Stimulated activated CD8-positive, alpha-beta memory T cell treated with anti-CD3 and anti-CD28 coated beads, Interleukin-7, amount 100 ng/mL, for 48 hours (primary cell): ENCODE data around the gene PEX14.
A peak's percentile ranks its signal among the peaks of the same experiment; 100 is the strongest.
"Not testable (repeated sequence)": the region's sequence is repeated elsewhere in the genome, so short reads cannot be mapped to it uniquely, and the experiment has no call there.

Source experiments
- DNase-seq, 2 donors: peaks; one replicate each; pipeline ENCODE4 v3.0.0-alpha.2; 2020; ENCODE audit warnings: low read depth in 1 of 2; ENCODE audit errors: extremely low read depth in 1 of 2

PEX14 gene

DNA sequence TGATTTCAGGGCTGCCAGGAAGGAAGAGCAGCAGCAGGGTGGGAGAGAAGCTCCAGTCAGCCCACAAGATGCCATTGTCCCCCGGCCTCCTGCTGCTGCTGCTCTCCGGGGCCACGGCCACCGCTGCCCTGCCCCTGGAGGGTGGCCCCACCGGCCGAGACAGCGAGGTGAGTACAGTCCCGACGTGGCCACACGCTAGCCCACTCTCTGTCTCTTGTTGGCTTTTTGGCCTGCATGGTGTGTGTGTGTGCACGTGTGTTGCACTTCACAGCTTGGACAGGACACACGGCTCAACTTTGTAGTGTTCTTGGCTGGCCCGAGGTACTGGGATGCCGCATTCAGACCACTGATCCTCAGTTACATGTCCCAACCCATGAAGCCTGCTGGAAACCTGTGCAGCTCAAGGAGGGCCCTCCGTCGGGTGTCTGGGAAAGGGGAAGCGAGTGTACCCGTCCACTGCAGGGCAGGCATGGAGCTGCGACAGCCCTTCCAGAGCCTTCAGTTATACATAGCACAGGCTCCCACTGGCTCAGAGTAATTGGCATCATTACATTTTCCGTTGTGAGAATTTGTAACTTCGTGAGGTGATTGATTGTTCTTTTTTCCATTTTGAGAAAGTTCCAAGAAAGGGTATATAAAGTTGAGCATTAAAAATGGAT lies 24.5 kb upstream of the PEX14 start:
- no peak for DNase-seq

DNA sequence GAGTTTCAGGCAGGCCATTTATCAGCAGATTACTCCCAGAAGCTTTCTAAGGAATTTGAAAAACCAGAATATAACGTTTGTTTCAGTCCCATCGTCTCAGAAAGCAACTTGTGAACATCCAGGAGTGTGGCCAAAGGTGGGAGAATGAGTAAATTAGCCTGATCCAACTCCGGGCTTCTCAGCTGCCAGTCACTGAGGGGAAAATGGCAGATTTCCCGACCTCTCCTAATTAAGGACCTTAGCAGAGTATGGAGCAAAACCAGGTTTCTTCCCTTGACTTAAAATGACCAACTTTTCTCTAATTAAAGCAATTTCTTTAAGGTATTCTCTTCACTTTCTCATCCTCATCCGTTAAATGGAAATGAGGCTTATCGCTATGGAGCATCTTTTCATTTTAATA lies 23.9 kb upstream of the PEX14 start:
- DNase-seq = no peak

DNA sequence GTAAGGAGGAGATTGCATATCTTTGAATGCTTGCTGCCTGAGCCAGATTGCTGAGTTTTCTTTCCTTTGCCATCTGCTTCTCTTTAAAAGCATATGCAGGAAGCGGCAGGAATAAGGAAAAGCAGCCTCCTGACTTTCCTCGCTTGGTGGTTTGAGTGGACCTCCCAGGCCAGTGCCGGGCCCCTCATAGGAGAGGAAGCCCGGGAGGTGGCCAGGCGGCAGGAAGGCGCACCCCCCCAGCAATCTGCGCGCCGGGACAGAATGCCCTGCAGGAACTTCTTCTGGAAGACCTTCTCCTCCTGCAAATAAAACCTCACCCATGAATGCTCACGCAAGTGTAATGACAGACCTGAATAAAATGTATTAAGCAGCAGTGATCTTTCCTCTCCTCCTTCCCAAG lies 23.5 kb upstream of the PEX14 start:
- no peak for DNase-seq

DNA sequence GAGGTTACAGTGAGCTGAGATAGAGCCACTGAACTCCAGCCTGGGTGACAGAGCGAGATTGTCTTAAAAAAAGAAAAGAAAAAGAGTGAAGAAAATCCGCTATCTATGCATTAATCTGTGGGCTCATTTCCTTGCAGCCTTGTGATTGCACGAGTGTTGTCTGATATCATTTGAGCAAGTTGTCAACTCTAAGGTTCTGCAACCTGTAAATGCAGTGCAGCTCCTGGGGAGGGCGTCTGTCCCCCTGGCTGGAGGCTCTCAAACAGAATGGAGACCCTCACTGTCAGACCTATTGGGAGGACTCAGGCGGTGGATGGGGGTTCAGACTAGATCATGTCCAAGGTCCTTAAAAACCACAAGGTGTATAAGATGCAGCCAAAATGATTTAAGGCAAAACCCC lies 18.7 kb upstream of the PEX14 start:
- no peak for DNase-seq

DNA sequence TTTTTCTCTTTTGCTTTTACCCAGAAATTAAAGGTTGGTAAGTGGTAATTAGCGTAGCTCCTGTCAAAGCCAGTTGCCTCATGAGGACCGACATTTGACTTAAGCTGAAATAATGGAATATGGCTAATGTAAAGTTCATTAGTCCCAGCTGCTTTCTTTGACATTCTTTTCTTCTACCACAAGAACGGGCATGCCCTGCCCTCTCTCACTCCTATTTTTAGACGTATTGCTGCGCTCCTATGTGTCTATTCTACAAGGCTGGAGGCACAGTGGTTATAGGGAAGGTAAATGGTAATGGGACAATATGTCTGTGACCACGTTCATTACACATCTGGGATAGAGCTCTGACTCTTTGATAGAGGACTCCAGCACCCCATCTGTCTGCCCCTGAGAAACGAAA lies 18.1 kb upstream of the PEX14 start:
- no peak for DNase-seq

DNA sequence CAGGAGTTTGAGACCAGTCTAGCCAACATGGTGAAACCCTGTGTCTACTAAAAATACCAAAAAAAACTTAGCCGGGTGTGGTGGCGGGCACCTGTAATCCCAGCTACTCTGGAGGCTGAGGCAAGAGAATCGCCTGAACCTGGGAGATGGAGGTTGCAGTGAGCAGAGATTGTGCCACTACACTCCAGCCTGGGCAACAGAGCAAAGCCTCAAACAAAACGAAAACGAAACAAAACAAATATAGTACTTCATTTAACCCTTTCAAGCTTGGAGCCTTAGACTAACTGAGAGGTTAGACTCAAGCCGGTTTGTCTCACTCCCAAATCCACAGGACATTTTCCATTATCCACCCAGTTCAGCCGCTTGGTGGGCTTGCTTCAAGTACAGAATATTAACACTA lies 17.3 kb upstream of the PEX14 start:
- DNase-seq = not testable (repeated sequence)

DNA sequence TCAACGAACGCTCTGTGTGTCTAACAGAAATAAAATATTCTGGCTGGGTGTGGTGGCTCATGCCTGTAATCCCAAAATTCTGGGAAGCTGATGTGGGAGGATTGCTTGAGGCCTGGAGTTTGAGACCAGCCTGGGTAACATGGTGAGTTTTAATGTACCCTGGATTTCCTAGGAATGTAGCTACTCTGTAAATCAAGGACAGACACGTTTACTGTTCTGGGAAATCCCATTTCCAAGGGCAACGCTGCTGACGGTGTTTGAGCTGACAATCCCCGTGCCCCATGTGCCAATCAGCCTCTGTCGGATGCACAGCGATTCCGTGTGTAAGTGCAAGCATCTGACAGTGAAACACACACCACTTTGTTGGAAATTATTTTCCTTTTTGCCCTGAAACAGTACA lies 16.9 kb upstream of the PEX14 start:
- no peak for DNase-seq

DNA sequence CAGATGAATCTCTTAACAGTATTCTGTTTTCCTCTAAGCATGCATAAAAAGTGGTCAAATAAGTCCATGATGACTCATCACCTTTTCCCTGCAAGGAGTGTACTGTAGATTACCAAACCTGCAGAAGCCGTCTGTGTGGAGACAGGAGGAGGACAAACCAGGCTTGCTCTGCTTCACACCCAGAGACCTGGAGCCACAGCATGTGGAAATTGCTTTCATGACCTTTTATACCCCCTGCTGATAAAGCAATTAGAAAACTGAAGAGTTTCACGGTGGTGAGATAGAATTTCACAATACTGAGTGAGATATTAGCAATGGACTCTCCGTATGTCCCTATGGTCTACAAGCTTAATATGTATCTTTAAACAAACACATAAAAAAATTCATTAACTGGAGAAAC lies 15.6 kb upstream of the PEX14 start:
- DNase-seq = no peak

DNA sequence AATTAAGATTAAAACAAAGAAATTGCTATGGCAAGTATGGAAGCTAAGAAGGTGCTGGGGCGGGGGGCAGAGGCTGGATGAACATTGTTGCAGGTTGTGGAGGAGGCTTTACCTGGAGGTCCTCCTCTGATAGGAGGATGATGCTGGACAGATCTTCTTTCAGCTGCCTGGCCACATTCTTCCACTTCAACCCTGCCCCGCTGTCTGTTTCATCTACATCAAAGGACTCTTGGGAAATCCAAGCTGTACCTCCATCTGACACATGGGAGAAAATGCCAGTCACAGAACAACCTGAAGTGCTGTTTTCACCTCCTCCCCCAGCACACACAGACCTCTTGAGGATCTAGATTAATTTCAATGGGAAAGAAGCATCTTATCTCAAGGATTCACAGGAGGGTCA lies 7.7 kb upstream of the PEX14 start:
- DNase-seq = no peak

DNA sequence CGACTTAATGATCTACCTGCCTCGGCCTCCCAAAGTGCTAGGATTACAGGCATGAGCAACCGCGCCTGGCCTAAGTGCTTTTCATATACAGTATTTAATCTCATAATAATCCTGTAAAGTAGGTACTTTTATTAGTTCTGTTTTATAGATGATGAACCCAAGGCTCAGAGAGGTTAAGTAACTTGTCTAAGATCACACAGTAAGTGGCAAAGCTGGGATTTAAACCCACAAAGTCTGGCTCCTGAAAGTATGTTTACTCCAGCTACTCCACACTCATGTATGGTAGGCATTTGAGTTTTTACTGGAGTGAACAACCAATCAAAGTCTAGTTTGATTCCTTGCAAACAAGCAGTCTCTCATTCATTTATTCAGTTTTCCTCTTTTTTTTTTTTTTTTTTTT lies 4.7 kb upstream of the PEX14 start:
- DNase-seq = no peak

DNA sequence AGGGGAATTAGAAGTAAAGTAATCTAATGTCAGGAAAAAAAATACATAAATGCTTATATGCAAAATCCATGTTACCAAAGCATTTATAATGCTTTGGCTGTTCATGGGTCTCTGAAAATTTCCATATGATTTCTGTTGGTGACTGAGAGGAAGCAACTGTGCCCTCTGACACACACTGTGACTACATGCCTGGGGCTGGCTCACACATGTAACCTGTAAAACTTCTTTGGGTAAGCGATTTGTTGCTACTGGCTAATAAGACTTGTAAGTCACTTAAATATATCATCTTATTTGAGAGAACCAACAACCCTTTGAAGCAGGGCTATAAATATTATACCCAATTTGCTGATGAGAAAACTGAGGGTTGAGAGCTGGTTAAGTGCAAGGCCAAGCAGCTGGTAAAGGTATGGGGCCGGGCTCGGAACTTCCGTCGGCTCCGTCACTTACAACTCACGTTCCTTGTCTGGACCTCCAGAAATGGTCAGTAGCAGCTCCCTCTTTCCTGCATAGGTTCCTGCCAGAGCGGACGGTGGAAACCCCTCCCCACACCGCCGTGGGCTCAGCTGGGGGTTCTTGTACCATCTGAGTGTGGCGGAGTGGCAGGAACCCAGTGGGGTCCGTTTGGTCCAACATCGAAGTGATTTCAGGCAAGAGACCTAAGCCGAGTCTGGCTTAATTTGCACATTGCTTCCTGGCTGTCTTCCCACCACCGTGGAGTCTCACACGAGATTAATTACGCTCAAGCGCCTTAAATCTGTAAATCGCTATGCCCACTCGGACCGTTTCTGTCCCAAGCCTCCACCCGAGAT lies 3.1 kb upstream of the PEX14 start:
- no peak for DNase-seq

DNA sequence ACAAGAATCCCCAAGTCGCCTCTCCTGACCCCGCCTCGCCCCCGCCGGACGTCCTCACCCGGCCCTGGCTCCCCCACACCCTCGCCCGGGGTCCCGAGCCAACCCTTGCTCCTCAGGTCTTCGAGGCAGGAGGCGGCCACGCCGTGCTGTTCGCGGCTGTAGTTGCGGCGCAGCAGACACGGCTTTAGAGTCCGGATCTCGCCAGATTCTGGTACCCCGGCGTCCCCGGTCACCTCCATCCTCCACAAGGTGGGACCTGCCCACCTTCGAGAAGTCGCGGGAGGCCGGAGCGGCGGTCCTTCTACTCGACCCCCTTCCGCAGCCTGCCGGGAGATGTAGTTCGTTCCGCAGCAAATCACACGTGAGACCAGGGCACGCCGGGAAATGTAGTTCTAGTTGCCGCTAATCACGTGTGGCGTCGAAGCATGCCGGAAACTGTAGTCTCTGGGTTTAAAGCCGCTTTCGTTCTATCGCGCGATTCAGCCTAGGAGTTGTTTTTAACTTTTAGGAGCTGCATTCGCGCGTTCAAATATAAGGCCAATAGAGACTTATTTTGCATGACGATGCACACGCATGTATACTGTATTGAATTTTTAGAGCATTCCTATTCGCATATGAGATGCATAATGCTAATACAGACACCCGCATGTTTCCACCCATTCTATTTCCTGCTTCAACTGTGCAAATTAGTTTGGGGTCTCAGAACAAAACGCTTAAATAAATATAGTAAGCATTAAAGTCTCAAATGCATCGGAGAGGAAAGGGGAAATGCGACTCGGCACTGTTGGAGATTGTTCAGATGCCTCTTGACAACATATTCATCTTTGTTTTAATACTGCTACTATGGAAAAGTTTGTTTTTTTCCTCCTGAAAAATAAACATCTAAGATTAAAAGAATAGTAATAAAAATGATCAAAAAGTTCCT lies 2.3 kb upstream of the PEX14 start, which contains the start of gene DFFA:
DFFA (minus strand) TSS at position 310 of the 925 bp plus-strand sequence; CDS start at position 239, 71 bp downstream.
- DNase-seq = peak; percentile 77 to 94

DNA sequence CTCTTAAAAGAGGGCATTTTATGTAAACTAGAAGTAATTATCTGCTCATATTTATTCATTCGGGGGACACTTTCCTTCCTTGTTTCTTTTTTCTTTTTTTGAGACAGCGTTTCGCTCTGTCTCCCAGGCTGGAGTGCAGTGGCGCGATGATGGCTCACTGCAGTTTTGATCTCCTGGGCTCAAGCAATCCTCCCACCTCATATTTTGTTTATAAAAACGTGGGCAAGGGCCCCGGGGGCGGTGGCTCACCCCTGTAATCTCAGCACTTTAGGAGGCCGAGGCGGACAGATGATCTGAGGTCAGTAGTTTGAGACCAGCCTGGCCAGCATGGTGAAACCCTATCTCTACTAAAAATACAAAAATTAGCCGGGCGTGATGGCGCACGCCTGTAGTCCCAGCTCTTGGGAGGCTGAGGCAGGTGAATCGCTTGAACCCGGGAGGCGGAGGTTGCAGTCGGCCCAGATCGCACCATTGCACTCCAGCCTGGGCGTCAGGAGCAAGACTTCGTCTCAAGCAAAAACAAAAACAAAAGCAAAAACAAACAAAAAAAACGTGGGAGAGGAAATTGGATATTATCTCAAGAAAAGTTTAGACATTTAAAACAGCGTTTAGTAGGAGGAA lies 1.5 kb upstream of the PEX14 start:
- DNase-seq = no peak

DNA sequence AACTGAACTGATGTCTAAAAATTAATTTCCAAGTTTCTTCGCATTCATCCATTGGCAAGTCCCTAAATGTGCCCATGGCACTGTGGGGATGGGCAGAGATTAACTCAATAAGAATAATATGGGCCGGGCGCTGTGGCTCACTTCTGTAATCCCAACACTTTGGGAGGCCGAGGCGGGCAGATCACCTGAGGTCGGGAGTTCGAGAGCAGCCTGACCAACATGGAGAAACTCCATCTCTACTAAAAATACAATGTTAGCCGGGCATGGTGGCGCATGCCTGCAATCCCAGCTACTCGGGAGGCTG lies 489 bp upstream of the PEX14 start:
- not testable (repeated sequence) for DNase-seq

DNA sequence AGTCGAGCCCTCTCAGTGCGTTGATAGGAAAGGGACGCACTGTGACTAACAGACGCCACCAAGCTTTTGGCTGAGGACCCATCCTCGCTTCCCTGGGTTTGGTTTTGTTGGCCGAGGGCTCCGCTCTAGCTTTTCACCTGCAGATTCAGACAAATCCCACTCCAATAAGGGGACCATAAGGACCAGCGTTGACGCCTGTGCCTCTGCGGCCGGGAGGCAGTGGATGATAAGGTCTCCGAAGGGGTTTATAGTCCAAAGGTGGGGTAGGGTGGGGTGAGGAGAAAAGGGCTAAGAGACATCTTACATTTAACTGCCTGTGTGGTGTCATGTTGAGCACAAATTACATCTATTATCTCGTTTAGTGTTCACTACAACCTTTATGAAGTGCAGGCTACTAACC lies 760 bp downstream of the PEX14 start:
- DNase-seq = no peak

DNA sequence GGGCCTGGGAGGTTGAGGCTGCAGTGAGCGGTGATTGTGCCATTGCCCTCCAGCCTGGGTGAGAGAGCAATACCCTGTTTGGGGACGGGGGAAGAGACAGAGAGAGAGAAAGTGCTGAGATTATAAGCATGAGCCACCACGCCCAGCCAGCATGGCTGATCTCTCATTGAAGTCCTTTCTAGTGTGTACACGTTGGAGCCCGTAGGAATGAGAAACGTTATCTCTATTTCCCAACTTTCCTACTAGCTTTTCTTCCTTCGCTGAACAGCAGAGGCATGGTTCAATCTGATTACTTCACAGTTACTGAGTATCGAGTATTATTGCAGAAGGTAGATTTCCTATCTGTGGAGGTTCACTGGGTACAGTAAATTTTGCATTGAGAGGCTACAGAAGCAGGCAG lies 4.5 kb downstream of the PEX14 start:
- no peak for DNase-seq

DNA sequence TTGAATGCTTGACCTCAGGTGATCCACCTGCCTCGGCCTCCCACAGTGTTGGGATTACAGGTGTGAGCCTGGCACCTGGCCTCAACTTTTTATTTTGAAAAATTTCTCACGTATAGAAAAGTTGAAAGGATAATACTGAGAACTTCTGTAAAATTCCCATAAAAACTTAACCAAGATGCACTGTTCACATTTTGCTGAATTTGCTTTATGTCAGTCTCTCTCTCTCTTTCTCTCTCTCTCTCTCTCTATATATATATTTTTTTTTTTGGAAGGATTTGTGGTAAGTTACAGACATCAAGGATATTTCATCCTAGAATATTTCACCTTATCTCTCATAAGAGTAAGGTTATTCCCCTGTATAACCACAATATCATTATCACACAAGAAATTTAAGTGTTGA lies 5.9 kb downstream of the PEX14 start:
- no peak for DNase-seq

DNA sequence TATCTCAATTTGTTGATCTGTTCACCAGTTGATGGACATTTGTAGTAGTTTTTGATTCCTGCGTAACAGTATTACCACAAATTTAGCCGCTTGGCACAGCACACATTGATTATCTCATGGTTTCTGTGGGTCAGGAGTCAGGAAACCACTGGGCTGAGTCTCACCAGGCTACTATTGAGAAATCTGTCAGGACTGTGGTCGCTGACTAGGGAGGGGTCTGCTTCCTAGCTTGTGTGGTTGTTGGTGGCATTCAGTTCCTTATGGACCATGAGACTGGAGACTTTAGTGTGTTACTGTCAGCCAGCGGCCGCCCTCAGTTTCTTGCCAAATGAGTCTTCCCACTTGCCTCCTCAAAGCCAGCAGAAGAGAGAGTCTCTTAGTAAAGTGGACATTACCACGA lies 9.8 kb downstream of the PEX14 start:
- DNase-seq = no peak

DNA sequence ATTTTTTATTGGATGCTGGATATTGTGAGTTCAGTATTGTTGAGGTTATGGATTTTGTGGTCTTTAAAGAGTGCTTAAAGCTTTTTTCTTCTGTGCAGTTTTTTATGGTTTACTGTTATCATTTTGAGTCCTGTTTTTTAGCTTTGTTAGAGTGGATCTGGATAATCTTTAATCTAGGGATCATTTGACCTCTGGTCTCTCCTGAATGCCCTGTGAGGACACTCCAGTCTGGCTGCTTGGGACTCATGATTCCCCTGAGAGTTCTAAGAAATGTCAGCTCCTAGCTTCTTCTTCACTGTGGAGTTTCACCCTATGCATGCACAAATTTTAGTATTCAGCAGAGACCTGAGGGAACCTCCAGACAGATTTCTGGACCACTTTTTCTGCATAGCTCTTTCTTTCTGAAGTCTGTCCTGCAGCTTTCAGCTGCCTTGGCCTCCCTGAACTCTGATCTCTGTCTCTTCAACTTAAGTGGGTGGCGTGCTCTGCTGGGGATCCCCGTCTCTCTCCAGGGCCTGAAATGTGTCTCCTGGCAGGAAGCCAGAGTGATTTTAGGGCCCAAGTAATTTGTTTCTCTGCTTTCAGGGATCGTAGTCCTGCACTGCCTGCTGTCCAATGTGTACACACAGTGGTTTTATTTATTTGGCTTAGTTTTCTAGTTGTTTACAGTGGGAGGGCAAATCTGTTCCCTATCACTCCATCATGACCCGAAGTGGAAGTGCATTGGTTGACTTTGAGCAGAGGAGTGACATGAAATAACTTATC lies 14.7 kb downstream of the PEX14 start:
- no peak for DNase-seq

DNA sequence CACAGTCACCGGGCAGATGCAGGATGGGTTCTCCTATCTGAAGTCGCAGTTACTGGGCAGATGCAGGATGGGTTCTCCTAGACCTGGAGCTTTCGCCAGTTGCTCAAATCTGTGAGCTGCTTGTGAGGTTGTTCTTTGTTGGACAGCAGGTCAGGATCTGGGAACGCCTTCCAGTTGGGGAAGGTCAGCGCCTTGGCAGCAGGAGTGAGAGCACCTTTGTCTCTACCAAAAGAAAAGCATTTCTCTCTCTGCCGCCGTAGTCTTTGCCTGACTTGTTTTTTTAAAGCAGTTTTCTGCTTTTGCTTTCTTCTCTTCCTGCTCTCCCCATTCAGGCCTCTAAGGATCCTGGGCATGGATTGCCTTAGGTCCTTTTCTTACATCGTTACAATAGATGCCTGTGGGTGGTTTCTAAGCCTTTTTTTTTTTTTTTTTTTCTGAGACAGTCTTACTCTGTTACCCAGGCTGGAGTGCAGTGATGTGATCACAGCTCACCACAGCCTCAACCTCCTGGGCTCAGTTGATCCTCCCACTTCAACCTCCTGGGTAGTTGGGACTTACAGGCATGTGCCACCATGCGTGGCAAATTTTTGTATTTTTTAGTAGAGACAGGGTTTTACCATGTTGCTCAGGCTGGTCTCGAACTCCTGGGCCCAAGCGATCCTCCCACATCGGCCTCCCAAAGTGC lies 15.7 kb downstream of the PEX14 start:
- DNase-seq = no peak
